Activated T-cell treated with anti-CD3 and anti-CD28 coated beads for 48 hours (primary cell): Measurements from ENCODE around the gene FNDC5.

Source experiments
- DNase-seq: peaks from one replicate; pipeline ENCODE4 v3.0.0-alpha.2; 2020; ENCODE audit warnings: low read depth

Gene FNDC5

DNA sequence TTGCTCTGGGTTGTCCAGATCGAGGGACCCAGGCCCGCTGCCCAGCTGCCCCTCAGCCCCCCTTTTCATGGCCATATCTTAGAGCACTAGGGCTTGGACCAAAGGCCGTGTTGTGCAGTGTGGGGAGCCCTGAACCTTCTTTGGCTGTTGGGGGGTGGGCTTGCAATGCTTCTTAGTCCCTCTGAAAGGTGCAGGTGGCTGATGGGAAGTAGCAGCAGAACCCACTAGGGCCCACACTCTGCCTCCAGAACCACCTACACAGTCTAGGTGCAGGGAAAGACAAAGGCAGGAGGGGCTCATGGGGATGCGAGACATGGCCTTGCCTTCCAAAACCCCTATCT is 13.3 kb upstream of the FNDC5 start:
- no peak for DNase-seq

DNA sequence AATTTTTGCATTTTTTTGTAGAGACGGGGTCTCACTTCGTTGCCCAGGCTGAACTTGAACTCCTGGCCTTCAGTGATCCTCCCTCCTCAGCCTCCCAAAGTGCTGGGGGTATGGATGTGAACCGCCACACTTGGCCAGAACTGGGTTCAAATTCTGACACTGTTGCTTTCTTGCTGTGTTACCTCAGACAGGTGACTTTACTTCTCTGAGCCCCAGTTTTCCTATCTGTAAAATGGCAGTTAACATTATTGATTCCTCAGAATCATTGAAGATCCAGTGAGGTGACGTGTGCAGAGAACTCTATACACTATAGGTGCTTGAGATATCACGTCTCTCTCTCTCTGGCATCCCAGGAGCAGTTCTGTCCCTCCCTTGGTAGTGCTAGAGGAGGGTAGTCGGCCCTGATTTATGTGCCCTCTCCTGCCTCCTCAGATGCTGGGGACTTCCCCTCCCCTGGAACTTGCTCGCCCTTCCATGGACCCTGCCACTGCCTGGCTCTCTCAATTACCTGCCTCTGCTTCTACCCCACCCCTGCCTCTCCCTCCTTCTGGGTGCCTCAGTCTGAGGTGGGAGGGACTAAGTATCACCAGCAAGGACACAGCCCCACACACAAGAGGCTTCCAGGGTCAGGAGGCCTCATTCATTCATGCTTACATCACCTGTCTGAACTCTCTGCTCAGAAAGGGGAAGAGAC is 12.8 kb upstream of the FNDC5 start:
- DNase-seq = no peak

GRCh38 chr1:32881871-32882850 is 11.4 kb upstream of the FNDC5 start:
- no peak for DNase-seq

DNA sequence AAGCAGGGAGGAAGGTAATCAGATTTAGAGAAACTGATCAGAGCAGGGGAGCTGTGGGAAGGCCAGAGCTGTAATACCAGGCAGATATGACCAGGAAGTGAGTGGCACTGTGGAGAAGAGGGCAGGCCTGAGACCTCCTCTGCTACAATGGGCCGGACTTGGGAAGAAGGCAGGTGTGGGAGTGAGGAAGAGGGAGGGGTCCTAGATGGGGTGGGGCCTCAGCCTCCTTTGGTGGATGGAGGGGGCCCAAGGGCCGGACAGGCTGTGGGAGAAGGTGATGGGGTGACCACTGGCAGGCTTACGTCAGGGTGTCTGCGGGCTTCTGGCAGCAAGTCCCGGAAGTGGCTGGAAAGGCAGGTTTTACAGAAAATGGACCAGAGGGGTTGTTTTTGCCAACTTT is 10.6 kb upstream of the FNDC5 start:
- DNase-seq = no peak

GRCh38 chr1:32878637-32879041 is 7.9 kb upstream of the FNDC5 start:
- DNase-seq = no peak

DNA sequence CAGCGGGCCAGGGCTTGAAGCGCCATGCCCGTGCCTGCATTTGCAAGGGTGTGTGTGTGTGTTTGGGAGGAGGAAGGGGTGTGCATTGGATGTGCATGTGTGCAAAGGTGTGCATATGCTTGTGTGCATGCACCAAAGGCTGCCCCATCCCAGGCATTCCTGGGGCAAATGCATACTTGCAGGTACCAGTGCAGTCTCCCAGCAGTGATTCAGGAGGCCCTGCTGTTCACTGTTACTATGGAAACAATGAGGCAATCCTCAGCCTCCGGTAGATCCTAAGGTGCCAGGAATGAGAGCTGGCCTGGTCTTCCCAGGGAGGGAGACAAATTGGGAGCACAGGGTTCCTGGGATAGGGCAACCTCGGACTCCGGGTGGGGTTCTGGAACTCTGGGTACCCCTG is 7.5 kb upstream of the FNDC5 start:
- no peak for DNase-seq

DNA sequence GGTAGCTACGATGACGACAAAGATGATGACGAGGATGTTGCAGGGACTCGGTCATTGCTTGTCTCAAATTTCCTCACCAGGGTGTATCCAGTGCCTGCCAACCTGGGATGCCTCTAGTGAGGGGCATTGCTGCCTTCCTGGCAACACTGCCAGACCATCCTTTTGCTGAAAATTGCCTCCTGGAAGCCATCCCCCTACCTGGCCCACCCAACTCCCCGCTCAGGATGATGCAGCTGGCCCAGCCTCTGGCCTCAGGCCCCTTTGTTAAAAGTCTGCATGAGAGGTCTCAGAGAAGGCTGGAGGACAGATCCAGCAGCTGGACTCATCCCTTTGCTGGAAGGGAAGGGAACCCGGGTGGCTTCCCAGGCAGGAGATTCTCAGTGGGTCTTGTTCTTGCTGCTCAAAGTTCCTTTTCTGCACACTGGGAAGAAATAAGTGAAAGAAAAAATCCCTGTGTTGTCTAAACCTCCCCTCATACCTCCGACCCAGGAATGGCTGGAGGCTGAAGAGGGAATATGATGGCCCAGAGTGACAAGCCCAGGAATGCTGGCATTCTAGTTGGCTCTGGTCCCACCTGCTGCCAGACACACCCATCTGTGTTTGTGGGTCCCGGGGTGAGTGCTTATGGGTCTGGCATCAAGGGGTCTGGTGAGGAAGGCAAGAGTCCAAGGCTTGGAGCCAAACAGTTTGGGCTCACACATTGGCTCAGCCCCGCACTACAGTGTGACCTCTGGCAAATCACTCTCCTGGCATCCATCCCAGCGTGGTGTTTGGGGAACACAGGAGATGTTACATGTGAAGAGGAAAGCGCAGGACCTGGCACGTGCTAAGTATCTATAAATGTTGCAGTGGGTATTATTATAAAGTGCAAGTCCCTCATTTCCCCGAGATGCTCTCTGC is 6.7 kb upstream of the FNDC5 start:
- no peak for DNase-seq

GRCh38 chr1:32876341-32877210 is 5.9 kb upstream of the FNDC5 start:
- DNase-seq = peak; percentile 36

- DNase-seq = no peak
These were observed 4.4 kb upstream of the FNDC5 start for GRCh38 chr1:32874860-32875752.

- DNase-seq = no peak
These were observed 2.8 kb upstream of the FNDC5 start for GRCh38 chr1:32873484-32873883.

DNA sequence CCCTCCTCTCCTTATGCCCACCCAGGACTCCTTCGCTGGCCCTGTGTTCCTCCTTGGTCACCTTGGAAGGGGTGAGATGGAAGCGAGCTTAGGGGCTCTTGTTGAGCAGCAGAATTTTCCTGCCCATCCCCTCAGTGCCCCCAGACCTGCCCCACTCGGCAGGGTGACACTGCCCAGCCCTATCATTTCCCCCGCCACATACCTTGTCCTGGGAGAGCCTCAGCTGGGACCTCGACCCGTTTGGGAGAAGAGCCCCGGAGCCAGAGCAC is 1.4 kb upstream of the FNDC5 start:
- DNase-seq = no peak

DNA sequence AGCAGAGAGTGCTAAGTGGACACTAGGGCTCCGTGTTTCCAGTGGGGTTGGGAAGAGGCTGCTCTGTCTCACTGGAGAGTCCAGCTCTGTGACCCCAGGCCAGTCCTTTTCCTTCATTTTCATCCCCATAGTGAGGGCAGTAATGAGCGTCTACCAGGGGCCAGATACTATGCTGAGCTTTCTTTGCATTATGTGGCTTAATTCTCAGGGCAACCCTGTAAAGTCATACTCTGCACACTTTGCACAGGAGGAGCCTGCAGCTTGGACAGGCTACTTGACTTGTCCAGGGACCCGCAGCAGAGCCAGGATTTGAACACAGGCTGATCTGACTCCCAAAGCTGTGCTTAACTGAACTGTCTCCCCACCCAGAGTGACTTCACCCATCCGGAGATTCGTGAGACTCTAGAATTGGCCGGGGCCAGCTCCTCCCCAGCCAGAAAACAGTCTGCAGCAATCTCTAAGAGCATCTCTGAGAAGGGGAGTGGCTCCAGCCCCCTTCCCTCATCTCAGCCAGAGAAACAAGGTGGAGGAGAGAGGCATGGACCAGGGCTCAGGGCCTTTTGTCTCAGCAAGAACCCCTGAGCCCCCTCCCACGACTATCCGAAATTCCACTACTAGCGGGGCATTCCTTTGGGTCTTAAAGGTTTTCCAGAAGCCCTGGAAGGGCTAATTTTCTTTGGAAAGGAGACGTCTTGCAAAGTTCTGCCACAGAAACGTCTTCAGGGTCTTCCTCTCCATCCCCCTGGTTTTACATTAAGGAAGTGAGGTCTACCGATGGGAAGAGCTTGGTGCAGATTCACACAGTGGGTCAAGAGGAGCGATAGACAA is 866 bp upstream of the FNDC5 start:
- no peak for DNase-seq

DNA sequence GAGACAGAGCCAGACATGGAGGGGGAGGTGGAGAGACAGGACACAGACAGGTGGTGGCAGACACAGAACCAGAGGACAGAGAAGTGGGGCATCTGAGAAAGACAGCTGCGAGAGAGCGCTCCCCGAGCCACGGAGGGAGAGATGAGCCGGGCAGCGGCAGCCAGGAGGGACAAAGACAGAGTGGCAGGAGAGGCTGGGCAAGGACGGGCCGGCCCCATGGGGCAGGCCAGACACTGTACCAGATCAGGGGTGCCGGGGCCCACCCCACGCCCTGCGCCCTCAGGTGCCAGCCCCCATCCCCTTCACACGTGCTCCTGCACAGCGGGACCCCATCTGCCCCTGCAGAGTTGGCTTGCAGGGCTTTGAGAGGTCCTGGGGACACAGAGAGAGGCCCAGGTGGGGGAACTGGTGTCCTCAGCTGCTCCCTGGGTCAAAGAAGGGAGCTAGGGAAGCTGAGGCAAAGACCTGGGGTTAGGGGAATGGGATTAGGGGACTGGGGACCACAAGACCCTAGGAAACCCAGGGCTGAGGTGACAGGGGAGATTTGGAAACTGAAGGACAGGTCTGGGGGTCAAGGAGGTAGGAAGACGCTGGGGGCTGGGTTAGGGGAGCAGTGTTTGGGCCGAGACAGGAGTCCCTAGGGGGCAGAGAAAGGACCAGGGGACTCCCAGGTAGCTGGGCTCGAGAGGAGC is 643 bp downstream of the FNDC5 start:
- no peak for DNase-seq

GRCh38 chr1:32868806-32869455 is 1.8 kb downstream of the FNDC5 start:
- DNase-seq = no peak

GRCh38 chr1:32868085-32868484 is 2.6 kb downstream of the FNDC5 start:
- DNase-seq = no peak

- no peak for DNase-seq
These were observed 3.0 kb downstream of the FNDC5 start for GRCh38 chr1:32867671-32868070.

DNA sequence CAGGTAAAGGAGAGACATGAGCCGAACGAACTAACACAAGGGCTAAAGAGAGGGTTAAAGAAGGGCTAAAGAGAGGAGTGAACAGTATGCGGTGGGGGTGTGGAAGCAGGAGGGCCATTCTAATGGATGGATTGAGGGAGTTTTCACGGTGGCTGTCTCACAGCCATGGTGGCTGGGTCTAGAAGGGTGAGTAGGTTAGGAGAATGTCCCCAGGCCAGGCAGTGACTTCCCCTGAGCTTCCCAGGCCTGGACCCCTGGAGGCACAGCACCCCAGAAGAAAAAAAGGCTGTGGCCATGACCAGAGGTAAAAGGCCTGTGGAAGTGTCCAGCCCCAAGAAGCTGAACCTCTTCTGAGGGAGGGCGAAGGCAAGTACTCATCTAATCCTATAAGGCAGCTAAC is 3.6 kb downstream of the FNDC5 start:
- no peak for DNase-seq

DNA sequence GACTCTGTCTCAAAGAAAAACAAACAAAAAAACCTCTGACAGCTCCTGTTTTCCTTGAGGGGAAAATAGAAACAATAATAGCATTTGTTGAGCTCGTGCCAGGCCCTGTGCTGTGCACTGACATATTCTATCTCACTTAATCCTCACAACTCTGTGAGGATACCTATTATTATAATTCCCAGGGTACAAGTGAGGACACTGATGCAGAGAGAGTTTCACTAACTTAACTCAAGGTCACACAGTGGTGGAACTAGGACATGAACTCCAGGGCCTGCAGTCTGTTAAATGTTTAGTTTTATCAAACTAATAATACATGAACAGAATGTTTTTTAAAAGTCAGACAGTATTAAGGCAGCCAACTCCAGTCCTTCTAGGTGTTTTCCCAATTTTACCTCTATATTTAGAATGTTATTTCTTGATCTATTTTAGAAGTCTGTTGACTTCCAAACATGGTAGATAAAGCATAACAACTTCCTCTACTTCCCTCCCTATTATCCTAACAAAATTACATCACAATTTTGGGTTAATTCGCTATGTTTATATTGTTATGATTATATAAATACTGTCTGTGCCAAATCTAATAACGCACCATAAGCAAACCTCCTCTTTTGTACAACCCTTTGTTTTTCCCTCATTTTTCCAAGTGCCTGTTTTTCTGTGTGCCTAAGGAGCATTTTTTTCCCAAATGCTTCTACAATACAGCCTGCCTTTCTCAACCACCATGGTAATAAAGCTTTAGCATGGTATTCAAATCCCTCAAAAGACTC is 4.9 kb downstream of the FNDC5 start:
- no peak for DNase-seq
